ENCODE data around the gene KATNAL1. TPM values are rescaled to one million over a fixed set of nuclear protein-coding genes. Genes with fewer than 3 reads are reported as not detected.

Gene KATNAL1
- 10 to 100 TPM; 15.0 to 22.8 (median 21.9) TPM for total RNA-seq
- 29.9 TPM for total RNA-seq (2013)

DNA sequence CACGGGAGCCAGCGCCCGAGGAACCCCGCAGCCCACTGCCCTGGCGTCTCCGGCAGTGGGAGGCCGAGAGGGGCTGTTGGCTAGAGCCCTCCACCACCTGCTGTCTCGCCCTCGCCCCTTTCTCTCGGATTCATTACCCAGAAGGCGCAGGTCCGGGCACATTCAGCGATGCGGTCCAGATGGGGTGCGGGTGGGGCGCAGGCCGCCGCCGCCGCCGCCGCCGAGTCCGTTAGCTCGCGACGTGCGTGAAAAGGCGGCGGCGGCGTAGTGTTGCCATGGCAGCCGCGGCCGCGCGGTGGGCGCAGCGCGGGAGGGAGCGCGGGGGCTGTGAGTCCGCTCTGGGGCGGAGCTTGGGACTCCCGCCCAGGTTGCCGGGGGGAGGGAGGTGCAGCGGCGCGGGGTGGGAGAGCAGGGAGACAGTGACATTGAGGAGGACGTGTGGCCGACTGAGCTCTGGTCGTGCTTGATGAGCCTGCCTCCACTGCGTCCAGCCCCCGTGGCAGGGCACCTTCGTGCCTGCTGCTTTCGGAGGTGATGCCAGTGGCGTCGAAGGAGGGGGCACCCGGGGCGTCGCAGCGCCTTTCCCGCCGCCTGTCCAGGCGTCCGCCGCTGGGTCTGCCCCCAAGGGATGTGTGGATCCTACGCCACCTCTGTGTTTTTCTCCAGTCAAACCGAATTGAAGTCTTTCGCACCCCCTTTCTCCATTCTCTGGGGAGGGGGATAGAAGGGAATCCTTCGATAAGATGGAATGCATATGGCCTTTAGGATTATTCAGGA, at the start of gene KATNAL1:
Gene KATNAL1 (minus strand): TSS at position 358 of the 777 bp plus-strand sequence. CDS start 23,774 bp downstream, outside the sequence.
- Mint-ChIP-seq H3K4me3 (peak within 1 kb of the TSS; percentile 88), H3K27ac (peak within 1 kb of the TSS; percentile 51 to 89), H3K27me3 (ENCODE audit: low read depth in 2 of 2) (no peaks in the 10 kb centered on the region), H3K9me3 (no peaks in the 10 kb centered on the region), H3K36me3 (no peaks in the 10 kb centered on the region), H3K4me1 (peaks cover 4 to 18% of the 10 kb centered on the region in 2 donors)
- Histone ChIP-seq H3K9me3 (ENCODE audit: control insufficient read depth, insufficient read depth, low read length) (no peaks in the 10 kb centered on the region), H3K4me1 (ENCODE audit: control insufficient read depth, insufficient read depth, low read length) (peaks cover 12% of the 10 kb centered on the region), H3K27ac (ENCODE audit: low read length) (peak within 1 kb of the TSS; percentile 79), H3K36me3 (ENCODE audit: control insufficient read depth, insufficient read depth, low read length) (no peaks in the 10 kb centered on the region), H3K4me3 (ENCODE audit: low read length) (peak within 1 kb of the TSS; percentile 83), H3K27me3 (ENCODE audit: control insufficient read depth, insufficient read depth, low read length) (no peaks in the 10 kb centered on the region)
- ATAC-seq: peak; percentile 73 to 82 (median 73)
- under 1% methylated on average over 69 of the region's 71 CpGs for WGBS (ENCODE audit: insufficient coverage)
- intact Hi-C loops (cut with micrococcal nuclease): loop anchor here (2.0 to 10.0 kb wide), 3 partner anchors 101 to 173 kb away; partner anchors contain the start of gene HMGB1
- peak; percentile 70 to 84 for DNase-seq
- TF ChIP-seq, protein P1, sequence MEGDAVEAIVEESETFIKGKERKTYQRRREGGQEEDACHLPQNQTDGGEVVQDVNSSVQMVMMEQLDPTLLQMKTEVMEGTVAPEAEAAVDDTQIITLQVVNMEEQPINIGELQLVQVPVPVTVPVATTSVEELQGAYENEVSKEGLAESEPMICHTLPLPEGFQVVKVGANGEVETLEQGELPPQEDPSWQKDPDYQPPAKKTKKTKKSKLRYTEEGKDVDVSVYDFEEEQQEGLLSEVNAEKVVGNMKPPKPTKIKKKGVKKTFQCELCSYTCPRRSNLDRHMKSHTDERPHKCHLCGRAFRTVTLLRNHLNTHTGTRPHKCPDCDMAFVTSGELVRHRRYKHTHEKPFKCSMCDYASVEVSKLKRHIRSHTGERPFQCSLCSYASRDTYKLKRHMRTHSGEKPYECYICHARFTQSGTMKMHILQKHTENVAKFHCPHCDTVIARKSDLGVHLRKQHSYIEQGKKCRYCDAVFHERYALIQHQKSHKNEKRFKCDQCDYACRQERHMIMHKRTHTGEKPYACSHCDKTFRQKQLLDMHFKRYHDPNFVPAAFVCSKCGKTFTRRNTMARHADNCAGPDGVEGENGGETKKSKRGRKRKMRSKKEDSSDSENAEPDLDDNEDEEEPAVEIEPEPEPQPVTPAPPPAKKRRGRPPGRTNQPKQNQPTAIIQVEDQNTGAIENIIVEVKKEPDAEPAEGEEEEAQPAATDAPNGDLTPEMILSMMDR (IDR thresholded peaks at IDR 0.05): no peak

DNA sequence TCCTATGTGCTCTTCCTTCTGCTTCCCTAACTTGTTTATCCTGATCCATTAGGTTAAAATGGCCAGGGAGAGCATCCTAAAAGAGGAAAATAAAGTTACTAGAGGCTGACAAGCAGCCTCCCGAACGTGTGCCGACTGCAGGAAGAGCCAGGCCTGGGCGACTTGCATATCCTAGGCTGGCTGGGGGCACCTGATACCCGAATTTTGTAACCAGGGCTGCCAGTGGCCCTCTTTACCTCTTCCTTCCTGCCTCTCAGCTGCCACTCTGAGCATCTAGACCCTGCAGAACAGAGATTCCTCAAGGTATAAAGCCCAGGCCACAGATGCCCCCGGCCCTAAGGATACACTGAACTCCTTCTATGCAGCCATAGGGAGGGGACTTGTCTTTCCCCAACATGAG, 48.5 kb upstream of the KATNAL1 start:
- Mint-ChIP-seq H3K4me1 (peaks cover 7 to 17% of the 10 kb centered on the region in 2 donors), H3K4me3 (no peak overlapping the region), H3K27me3 (ENCODE audit: low read depth in 2 of 2) (peaks cover 0 to 3% of the 10 kb centered on the region in 2 donors), H3K36me3 (peaks cover 18% of the 10 kb centered on the region), H3K9me3 (peaks cover 4% of the 10 kb centered on the region in 2 donors), H3K27ac (no peak overlapping the region)
- no peaks in the 10 kb centered on the region for H3K27me3 ChIP-seq (ENCODE audit: control insufficient read depth, insufficient read depth, low read length)
- H3K4me1 ChIP-seq (ENCODE audit: control insufficient read depth, insufficient read depth, low read length): peaks cover 18% of the 10 kb centered on the region
- intact Hi-C loops (cut with micrococcal nuclease): loop anchor here (1.0 to 2.0 kb wide), 2 partner anchors 105 to 447 kb away; no protein-coding TSS in a partner anchor
- TF ChIP-seq, protein P1 (IDR thresholded peaks at IDR 0.05): no peak
- no peaks in the 10 kb centered on the region for H3K9me3 ChIP-seq (ENCODE audit: control insufficient read depth, insufficient read depth, low read length)
- peaks cover 2% of the 10 kb centered on the region for H3K36me3 ChIP-seq (ENCODE audit: control insufficient read depth, insufficient read depth, low read length)
- WGBS (ENCODE audit: insufficient coverage): 62% methylated on average over 6 of the region's 6 CpGs
- ATAC-seq (no peak), DNase-seq (no peak)
- H3K4me3 ChIP-seq (ENCODE audit: low read length): no peak overlapping the region
- H3K27ac ChIP-seq (ENCODE audit: low read length): no peak overlapping the region

DNA sequence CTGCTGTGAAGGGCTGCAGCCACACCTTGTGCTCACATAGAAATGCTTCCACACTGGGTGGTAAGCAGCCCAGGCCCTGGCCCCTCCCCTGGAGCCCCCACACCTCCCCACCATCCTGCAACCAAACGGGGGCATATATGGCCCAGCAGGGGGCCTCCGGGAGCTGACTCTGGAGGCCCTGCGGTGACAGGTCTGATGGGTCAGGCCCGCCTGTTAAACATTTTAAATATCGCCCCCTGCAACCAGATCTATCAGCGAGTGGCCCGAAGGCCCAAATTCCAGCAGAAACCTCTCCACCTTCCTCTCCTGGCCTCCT, 48.0 kb upstream of the KATNAL1 start:
- TF ChIP-seq, protein P1 (IDR thresholded peaks at IDR 0.05): peak; percentile 51
- H3K27me3 Mint-ChIP-seq (ENCODE audit: low read depth in 2 of 2): peaks cover 0 to 3% of the 10 kb centered on the region in 2 donors
- intact Hi-C loops (cut with micrococcal nuclease): loop anchor here (1.0 to 2.0 kb wide), 2 partner anchors 106 to 447 kb away; no protein-coding TSS in a partner anchor
- Histone ChIP-seq H3K9me3 (ENCODE audit: control insufficient read depth, insufficient read depth, low read length) (no peaks in the 10 kb centered on the region), H3K27me3 (ENCODE audit: control insufficient read depth, insufficient read depth, low read length) (no peaks in the 10 kb centered on the region), H3K36me3 (ENCODE audit: control insufficient read depth, insufficient read depth, low read length) (peaks cover 2% of the 10 kb centered on the region), H3K4me1 (ENCODE audit: control insufficient read depth, insufficient read depth, low read length) (peaks cover 18% of the 10 kb centered on the region), H3K4me3 (ENCODE audit: low read length) (no peak overlapping the region), H3K27ac (ENCODE audit: low read length) (no peak overlapping the region)
- peaks cover 7 to 17% of the 10 kb centered on the region in 2 donors for H3K4me1 Mint-ChIP-seq
- DNase-seq (peak; percentile 51 to 65), ATAC-seq (peak; percentile 58 to 94 (median 85))
- no peak overlapping the region for H3K4me3 Mint-ChIP-seq
- H3K36me3 Mint-ChIP-seq: peaks cover 18% of the 10 kb centered on the region
- H3K9me3 Mint-ChIP-seq: peaks cover 4% of the 10 kb centered on the region in 2 donors
- WGBS (ENCODE audit: insufficient coverage): 37% methylated on average over 7 of the region's 7 CpGs
- no peak overlapping the region for H3K27ac Mint-ChIP-seq

All from natural killer cell (primary cell).